HUDEP-2 (cell line): ENCODE data around the gene PPARGC1A.

Source experiments
- DNase-seq, 76 experiments: peaks; one replicate each; lab custom pipeline; 2025; ENCODE audit not compliant: unreplicated experiment in 76 of 76; lab: John Stamatoyannopoulos, UW

Gene PPARGC1A

GRCh38 chr4:23911675-23912455 is 22.0 kb upstream of the PPARGC1A start:
- no peak for DNase-seq

DNA sequence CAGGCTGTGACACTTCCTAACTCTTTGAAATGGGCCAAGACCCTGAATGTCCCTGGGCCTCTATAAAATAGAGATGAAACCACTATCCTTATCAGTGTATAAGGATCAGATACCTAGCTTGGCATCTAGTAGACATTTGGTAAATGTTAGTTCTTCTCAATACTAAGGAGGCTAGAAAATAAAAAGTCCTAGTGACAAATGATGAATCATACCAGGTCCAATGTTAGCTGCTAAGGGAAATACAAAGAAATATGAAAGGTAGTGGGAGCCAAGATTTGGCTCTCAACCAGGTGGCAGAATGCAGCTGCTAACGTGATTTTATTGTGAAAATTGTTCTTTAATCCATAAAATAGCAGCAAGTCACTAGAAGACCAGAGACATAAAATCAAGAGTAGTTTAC is 19.8 kb upstream of the PPARGC1A start:
- no peak for DNase-seq

DNA sequence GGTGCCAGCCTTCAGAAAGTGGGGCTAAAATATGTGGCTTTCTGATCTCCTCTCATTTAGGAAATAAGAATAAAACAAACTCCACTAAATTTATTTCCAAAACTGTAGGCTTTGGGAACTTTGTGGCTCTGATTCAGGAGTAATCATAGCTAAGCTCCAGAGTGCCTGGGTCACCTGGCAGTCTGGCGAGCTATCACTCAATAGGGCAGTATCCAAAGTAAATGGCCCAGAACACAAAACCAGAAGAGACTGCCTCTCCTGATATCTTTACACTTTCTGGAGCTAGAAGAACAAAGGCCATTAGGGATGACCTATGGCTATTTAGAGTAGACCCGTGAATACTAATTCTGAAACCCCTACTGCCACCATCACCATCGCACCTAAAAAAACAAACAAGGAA is 17.0 kb upstream of the PPARGC1A start:
- no peak for DNase-seq

DNA sequence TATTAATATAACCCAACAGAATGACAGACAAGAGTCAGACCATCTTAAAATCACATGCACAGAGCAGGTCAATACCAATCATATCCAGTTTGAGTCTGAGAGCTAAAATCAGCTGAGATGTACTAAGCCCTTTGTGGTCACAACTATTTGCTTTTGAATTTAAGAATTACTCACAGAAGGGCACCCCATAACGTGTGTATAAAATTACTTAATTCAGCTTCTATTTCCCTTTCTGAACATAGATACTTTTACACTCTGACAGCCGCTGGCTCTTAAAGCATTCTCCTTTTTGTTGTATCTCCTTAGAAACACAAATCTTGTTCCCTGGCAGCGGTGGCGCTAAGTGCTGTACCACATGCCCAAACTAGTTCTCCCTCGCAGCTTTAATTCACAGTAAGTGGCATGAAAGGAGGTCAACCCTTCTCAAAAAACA is 14.8 kb upstream of the PPARGC1A start:
- no peak for DNase-seq

DNA sequence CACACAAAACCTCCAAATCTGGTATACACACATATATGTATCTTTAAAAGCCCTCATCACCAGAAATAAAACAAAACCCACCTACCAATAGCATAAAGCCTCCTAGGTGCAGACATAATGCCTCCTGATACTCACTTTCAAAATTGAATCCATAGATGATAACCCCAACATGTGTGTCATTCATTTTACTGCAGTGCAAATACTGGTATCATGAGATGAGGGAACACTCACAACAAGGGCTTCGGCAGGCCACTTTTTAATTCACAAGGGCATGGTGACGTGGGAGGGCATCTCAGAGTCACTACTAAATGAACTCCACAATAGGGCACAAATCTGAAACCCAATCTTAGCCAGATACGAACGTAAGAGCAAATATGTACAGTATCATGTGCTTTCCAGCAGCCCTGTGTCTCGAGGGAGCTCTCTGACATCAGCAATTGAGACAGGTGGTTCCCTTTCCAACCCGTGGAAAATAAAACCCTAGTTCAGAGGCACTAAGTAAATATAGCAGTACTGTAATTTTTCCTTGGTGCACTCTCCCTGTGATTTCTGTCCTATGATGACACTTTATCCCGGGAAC is 14.1 kb upstream of the PPARGC1A start:
- DNase-seq: no peak

DNA sequence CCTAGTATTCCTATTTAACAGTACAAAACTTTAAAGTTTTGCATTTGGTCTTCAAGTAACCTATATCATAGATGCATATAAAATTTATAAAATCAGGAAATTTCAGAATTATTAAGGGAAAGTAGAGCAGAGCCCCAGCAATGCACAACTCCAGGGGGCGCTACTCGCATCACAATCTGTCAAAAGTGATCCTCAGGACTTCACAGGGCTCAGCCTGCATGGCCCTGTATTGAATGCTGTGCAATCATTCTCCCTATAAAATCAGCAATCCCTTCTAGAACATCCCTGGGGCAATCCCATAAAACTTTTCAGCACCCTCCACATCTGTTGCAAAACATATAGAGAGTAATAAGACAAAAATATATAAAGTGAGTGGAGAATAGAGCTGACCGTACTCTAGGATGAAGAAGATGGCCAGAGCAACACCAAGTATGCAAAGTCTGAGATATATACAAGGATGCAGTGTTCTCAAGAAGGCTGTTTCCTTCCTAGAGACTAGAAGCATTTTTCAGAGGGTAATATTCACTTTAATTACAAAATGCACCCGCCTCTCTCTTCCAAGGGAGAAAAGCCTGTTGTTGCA is 12.5 kb upstream of the PPARGC1A start:
- no peak for DNase-seq

- no peak for DNase-seq
These were observed 10.8 kb upstream of the PPARGC1A start for GRCh38 chr4:23900636-23901035.

- no peak for DNase-seq
These were observed 9.7 kb upstream of the PPARGC1A start for GRCh38 chr4:23899565-23899964.

GRCh38 chr4:23897564-23898109 is 7.8 kb upstream of the PPARGC1A start:
- no peak for DNase-seq

DNA sequence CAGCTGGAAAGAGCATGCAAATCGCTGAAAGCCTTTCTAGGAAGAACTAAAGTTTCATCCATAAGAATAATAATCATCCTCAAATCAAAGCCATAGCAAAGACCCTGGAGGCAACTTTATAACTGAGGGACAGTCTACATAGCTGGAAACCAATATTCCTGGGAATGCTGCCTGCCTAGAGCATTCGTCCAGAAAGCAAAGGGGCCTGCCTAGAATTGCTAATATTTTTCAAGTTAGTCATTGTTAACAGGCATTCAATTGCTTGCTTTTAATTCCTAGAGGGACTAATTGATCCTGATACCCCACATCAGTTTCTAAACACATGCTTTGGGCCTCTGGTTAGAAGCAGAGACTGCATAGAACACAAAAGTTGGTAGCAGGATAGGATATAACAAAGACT is 4.2 kb upstream of the PPARGC1A start:
- no peak for DNase-seq

DNA sequence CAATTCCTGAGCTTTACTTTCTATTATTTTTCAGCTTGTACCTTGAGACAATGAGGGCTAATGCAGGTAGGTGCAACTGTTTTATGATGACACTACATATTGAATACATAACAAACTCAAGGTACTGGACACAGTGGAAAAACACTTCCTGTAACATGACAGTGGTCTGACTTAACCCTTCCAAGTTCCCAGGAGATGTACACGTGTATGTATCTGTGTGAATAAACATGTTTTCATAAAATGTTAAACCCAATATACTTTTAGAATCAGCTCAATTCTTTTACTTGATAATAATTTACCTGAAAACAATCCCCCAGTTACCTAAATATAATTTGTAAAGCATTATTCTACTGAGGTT is 1.2 kb upstream of the PPARGC1A start:
- DNase-seq: no peak

DNA sequence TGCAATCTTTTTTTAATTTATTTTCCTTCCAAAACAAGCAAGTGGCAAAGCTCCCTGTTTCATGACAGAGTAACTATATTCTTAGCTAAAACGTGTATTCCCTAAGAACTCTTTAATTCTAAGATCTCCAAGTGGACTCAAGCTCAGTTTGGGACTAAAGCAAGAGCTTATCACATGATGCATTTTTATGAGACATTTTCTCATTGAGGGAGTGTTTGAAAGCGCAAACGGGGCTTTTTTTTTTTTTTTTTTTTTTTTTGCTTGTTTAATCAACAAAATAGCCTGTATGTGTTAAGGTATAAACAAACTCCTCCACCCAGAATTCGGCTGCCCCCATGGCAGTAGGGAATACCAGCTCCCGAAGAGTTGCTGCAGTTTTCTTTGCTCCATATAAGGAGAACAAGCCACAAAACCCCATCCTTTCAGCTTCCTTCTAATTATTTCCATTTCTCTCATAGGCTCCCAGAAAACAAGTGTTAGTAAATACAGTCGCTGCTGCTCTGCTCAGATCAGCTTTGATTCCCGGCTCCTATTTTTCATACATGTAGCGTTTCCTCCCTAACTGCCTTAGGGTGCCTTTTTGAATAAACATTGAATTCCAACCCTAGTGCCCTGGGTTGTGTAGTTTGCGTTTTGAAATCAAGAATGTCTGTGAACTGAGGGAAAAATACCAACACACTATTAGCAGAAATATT is 669 bp upstream of the PPARGC1A start:
- no peak for DNase-seq

GRCh38 chr4:23889391-23889790 is 456 bp downstream of the PPARGC1A start:
- DNase-seq: no peak

- no peak for DNase-seq
These were observed 1.2 kb downstream of the PPARGC1A start for GRCh38 chr4:23888421-23889319.

DNA sequence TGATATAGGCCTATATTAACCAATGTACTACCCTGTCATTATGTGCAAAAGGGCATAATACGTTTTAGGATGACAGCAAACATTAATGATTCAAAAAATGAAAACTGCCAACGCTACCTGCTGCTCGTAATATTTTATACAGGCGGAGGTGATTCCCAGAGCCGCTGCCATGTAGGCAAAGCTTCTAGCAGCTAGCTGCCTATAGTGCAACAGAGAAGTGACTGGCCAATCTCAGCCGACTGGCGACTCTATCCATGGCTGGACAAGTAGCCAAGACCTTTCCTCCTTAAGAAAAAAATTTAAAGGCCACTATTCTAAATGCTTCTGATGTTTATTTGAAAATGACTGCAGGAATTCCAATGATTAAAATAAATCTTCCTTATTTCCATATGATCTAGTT is 1.9 kb downstream of the PPARGC1A start:
- DNase-seq: no peak

DNA sequence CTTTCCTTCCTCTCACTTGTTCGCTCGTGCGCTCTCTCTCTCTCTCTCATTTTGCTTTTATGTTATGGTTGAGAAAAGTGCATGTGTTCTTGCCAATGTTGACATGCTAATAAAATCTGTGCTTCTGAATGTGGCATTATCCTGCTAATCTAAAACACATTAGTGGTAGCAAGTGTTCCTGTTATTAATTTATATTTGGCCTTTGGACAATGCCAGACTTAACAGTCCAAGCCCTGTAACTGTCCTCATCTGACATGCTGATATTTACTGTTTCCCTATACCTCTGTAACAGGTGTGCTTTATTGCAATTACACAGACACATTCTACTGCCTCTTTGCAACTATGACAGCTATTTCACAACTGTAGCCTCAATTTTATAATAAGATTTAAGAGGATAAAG is 2.7 kb downstream of the PPARGC1A start:
- DNase-seq: no peak

- no peak for DNase-seq
These were observed 3.8 kb downstream of the PPARGC1A start for GRCh38 chr4:23885943-23886590.

DNA sequence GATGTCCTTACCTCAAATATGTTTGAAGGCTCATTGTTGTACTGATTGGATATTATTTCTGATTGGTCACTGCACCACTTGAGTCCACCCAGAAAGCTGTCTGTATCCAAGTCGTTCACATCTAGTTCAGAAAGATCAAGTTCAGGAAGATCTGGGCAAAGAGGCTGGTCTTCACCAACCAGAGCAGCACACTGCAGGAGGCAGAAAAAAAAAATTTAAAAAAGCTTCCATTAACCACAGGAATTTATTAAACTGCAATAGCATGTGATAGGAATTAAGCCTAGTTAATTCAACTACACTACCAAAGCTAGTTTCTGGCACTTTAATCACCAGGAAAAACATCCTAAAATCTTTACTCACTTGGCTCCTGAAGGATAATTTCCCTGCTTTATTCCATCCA is 5.1 kb downstream of the PPARGC1A start:
- DNase-seq: no peak

- no peak for DNase-seq
These were observed 5.6 kb downstream of the PPARGC1A start for GRCh38 chr4:23884261-23884660.

GRCh38 chr4:23882976-23883531 is 6.8 kb downstream of the PPARGC1A start:
- no peak for DNase-seq
